Glutamatergic neuron (in vitro differentiated cells): ENCODE measurements around the gene ZNF200. TPM values are rescaled to one million over a fixed set of nuclear protein-coding genes. Genes with fewer than 3 reads are reported as not detected.
"Not testable (repeated sequence)": the region's sequence is repeated elsewhere in the genome, so short reads cannot be mapped to it uniquely, and the experiment has no call there.

Experiments
- DNase-seq: peaks from one replicate; pipeline ENCODE4 v3.0.0; 2022
- H3K27ac Mint-ChIP-seq: one replicate; pipeline ENCODE4 v1.8.0; 2020; ENCODE audit warnings: mild to moderate bottlenecking, mixed read lengths, inconsistent platforms; ENCODE audit not compliant: unreplicated experiment
- H3K27me3 Mint-ChIP-seq: one replicate; pipeline ENCODE4 v1.8.0; 2020; ENCODE audit warnings: mild to moderate bottlenecking, moderate library complexity, mixed read lengths, inconsistent platforms; ENCODE audit not compliant: unreplicated experiment
- H3K36me3 Mint-ChIP-seq: one replicate; pipeline ENCODE4 v1.8.0; 2020; ENCODE audit warnings: mild to moderate bottlenecking, mixed read lengths, inconsistent platforms; ENCODE audit not compliant: unreplicated experiment
- H3K4me1 Mint-ChIP-seq: one replicate; pipeline ENCODE4 v1.8.0; 2020; ENCODE audit warnings: mild to moderate bottlenecking, low read depth, mixed read lengths, inconsistent platforms; ENCODE audit not compliant: unreplicated experiment
- H3K4me3 Mint-ChIP-seq: one replicate; pipeline ENCODE4 v1.8.0; 2020; ENCODE audit warnings: mild to moderate bottlenecking, mixed read lengths, inconsistent platforms; ENCODE audit not compliant: unreplicated experiment
- H3K9me3 Mint-ChIP-seq: one replicate; pipeline ENCODE4 v1.8.0; 2020; ENCODE audit warnings: mild to moderate bottlenecking, moderate library complexity, mixed read lengths, inconsistent platforms; ENCODE audit not compliant: unreplicated experiment
- CTCF ChIP-seq: fragments of 200-600 bp; sonication (generic); IDR thresholded peaks from one replicate; pipeline ENCODE4 v1.5.0; 2021; ENCODE audit not compliant: partially characterized antibody, unreplicated experiment
- total RNA-seq: library from RNA; stranded (reverse); fragmentation: NEBNext Ultra II Directional; extraction: Animal tissue kit (Norgen Biotek cat#: 25700); gene quantifications from one replicate; pipeline ENCODE4 v1.2.1, GENCODE V29; 2021; ENCODE audit not compliant: unreplicated experiment

Gene ZNF200
- total RNA-seq, 1 donor from 2014 or later = 12.2 TPM

DNA sequence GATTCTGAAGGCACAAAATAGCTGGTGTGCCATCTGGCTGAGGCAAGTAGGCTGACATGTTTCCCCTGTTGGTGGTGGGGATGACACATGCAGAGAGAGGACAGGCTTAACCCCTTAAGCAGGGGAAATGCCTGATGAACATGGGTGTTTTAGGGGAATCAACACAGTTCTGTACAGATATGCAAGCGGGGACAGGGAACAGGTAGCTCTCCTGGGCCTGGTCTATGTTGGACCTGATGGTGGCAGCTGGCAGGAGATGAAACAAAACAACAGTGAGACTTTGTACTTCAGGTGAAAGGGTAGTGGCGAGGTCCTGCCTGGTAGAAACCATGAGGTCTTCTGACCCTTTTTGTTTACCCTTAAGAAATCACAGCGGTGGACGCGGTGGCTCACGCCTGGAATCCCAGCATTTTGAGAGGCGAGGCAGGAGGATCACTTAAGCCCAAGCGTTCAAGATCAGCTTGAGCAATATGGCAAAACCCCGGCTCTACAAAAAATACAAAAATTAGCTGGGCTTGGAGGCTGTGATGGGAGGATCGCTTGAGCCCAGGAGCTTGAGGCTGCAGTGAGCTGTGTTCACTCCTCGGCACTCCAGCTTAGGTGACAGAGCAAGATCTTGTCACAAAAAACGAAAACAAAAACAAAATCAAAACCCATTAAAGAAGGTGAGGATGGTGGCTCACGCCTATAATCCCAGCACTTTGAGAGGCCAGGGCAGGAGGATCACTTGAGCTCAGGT, 36.5 kb downstream of the ZNF200 start:
- H3K4me1 Mint-ChIP-seq = no peaks in the 10 kb centered on the region
- H3K9me3 Mint-ChIP-seq = no peaks in the 10 kb centered on the region
- DNase-seq = no peak
- peaks cover 3% of the 10 kb centered on the region for H3K27me3 Mint-ChIP-seq
- H3K27ac Mint-ChIP-seq = no peak overlapping the region
- TF ChIP-seq CTCF = no peak
- H3K36me3 Mint-ChIP-seq = no peaks in the 10 kb centered on the region
- H3K4me3 Mint-ChIP-seq = no peak overlapping the region

DNA sequence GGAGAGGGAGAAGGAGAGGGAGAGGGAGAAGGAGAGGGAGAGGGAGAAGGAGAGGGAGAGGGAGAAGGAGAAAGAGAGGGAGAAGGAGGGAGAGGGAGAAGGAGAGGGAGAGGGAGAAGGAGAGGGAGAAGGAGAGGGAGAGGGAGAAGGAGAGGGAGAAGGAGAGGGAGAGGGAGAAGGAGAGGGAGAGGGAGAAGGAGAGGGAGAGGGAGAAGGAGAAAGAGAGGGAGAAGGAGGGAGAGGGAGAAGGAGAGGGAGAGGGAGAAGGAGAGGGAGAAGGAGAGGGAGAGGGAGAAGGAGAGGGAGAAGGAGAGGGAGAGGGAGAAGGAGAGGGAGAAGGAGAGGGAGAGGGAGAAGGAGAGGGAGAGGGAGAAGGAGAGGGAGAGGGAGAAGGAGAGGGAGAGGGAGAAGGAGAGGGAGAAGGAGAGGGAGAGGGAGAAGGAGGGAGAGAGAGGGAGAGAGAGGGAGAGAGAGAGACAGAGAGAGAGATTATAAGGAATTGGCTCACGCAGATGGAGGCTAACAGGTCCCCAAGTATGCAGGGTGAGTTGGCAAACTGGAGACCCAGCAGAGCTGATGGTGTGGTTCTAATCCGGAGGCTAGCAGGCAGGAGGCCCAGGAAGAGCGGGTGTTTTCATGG, 37.1 kb downstream of the ZNF200 start:
- H3K27me3 Mint-ChIP-seq, H3K4me1 Mint-ChIP-seq, H3K4me3 Mint-ChIP-seq, DNase-seq, H3K36me3 Mint-ChIP-seq, H3K27ac Mint-ChIP-seq, H3K9me3 Mint-ChIP-seq: not testable (repeated sequence)

DNA sequence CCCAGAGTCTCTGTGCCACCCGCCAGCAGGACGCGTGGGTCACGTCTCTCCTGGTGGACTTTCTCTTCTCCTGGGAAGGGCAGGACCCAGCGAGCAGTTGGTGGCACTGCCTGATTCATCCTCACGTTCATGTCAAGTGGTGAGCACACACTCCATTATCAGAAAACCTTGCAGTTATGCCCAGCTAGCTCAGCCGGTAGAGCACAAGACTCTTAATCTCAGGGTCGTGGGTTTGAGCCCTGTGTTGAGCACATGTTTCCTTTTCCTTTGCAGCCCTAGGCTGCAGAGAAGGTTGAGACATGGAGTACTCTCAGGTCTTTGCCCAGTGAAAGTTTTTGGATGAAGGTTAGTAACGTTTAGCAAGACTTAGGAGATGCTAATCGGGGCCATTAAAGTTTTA, 39.0 kb downstream of the ZNF200 start:
- peaks cover 3% of the 10 kb centered on the region for H3K36me3 Mint-ChIP-seq
- no peak for DNase-seq
- H3K4me1 Mint-ChIP-seq = peaks cover under 1% of the 10 kb centered on the region
- TF ChIP-seq CTCF = no peak
- peaks cover 7% of the 10 kb centered on the region for H3K9me3 Mint-ChIP-seq
- H3K27me3 Mint-ChIP-seq = peaks cover 9% of the 10 kb centered on the region
- H3K4me3 Mint-ChIP-seq = no peak overlapping the region
- H3K27ac Mint-ChIP-seq = no peak overlapping the region

DNA sequence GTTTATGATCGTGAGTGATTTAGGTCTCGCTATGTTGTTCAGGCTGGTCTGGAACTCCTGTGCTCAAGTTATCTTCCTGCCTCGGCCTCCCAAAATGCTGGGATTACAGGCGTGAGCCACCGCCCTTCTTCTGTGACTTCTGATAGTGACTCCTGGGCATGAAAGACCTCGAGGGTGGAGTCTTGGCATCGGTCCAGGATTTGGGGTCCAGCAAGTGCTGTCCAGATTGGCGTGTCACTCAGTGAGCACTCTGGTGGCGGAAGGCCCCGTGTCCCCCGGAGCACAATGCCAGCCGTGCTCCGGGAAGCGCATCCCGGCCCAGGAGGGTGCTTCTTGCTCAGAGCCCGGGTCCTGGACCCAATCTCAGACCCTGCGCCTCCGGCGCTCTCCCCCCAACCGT, 40.2 kb downstream of the ZNF200 start:
- H3K27ac Mint-ChIP-seq = no peak overlapping the region
- H3K4me1 Mint-ChIP-seq = peaks cover 3% of the 10 kb centered on the region
- no peak for DNase-seq
- H3K4me3 Mint-ChIP-seq = no peak overlapping the region
- H3K9me3 Mint-ChIP-seq = peaks cover 10% of the 10 kb centered on the region
- no peak for TF ChIP-seq CTCF
- peaks cover 5% of the 10 kb centered on the region for H3K36me3 Mint-ChIP-seq
- H3K27me3 Mint-ChIP-seq = peaks cover 16% of the 10 kb centered on the region

- Mint-ChIP-seq H3K4me1 (peaks cover 5% of the 10 kb centered on the region), H3K4me3 (no peak overlapping the region), H3K9me3 (peaks cover 20% of the 10 kb centered on the region), H3K27ac (no peak overlapping the region), H3K27me3 (peaks cover 26% of the 10 kb centered on the region), H3K36me3 (peaks cover 5% of the 10 kb centered on the region)
- TF ChIP-seq CTCF = no peak
- no peak for DNase-seq
Measured at GRCh38 chr16:3193221-3194212, 41.4 kb downstream of the ZNF200 start.
